ENCODE measurements around the gene CCDC93. TPM values are rescaled to one million over a fixed set of nuclear protein-coding genes. Genes with fewer than 3 reads are reported as not detected.

Gene CCDC93
- total and polyA plus RNA-seq, 10 of the 15 experiments (the other 5 are each of a cell fraction or from before 2014, with no cell fraction given): 3.6 to 27.2 (median 13.5) TPM

- TF ChIP-seq MYB (IDR thresholded peaks at IDR 0.05; ENCODE audit: borderline replicate concordance, low read depth, low read length) (no peak), SREBF2 (IDR thresholded peaks at IDR 0.05; ENCODE audit: low read length) (no peak), CUX1 (IDR thresholded peaks at IDR 0.05; ENCODE audit: insufficient replicate concordance, low read depth, low read length) (peak; percentile 45), NBN (IDR thresholded peaks at IDR 0.05) (peak; percentile 100), MEF2A (IDR thresholded peaks at IDR 0.05; ENCODE audit: insufficient read depth, low read depth, low read length) (peak; percentile 49; the same call in 1 of the 2 replicates), CEBPZ (IDR thresholded peaks at IDR 0.05; ENCODE audit: low read depth, low read length) (no peak), RUNX3 (IDR thresholded peaks at IDR 0.05; ENCODE audit: low read length) (peak; percentile 100), NRF1 (conservative IDR thresholded peaks at IDR 0.05; ENCODE audit: low read depth, low read length) (no peak), SMAD1 (IDR thresholded peaks at IDR 0.05; ENCODE audit: low read depth, partially characterized antibody) (peak; percentile 79), DPF2 (IDR thresholded peaks at IDR 0.05) (peak; percentile 96), YBX1 (IDR thresholded peaks at IDR 0.05) (0 out of 2 replicates have a peak, but pooled peaks have one; percentile 39), NFIC (IDR thresholded peaks at IDR 0.05; ENCODE audit: low read depth, low read length) (peak; percentile 89), MEF2B (IDR thresholded peaks at IDR 0.05; ENCODE audit: partially characterized antibody, poor library complexity, severe bottlenecking) (peak; percentile 84), TCF12 (IDR thresholded peaks at IDR 0.05; ENCODE audit: low read depth, low read length) (0 out of 2 replicates have a peak, but pooled peaks have one; percentile 27), POU2F2 (IDR thresholded peaks at IDR 0.05; ENCODE audit: borderline replicate concordance, low read depth, low read length) (peak; percentile 70; the same call in 1 of the 3 replicates), YY1 (IDR thresholded peaks at IDR 0.05; ENCODE audit: low read depth, low read length) (no peak), LARP7 (IDR thresholded peaks at IDR 0.05) (no peak), EED (IDR thresholded peaks at IDR 0.05; ENCODE audit: low read depth) (peak; percentile 94), IKZF1 (conservative IDR thresholded peaks at IDR 0.05) (peak; percentile 98), EZH2 (IDR thresholded peaks at IDR 0.05; ENCODE audit: borderline replicate concordance, control insufficient read depth, low read depth, low read length) (0 out of 2 replicates have a peak, but pooled peaks have one; percentile 39), JUND (IDR thresholded peaks at IDR 0.05; ENCODE audit: low read depth, low read length) (peak; percentile 72; the same call in 1 of the 2 replicates), EP300 (IDR thresholded peaks at IDR 0.05; ENCODE audit: borderline replicate concordance in 1 of 2, control insufficient read depth in 1 of 2, low read depth in 2 of 2, low read length in 2 of 2) (peak; percentile 89 to 90; a peak in 3 of 4 replicates), BACH1 (IDR thresholded peaks at IDR 0.05; ENCODE audit: borderline replicate concordance) (no peak; the same call in 1 of the 2 replicates)
Measured at GRCh38 chr2:118059919-118060478, 46.1 kb upstream of the CCDC93 start (continued).

Data from GM12878 (cell line).